ENCODE results near the gene NUP210.
A peak's percentile ranks its signal among the peaks of the same experiment; 100 is the strongest.

Gene NUP210

GRCh38 chr3:13335059-13335458, 85.1 kb downstream of the NUP210 start:
- DNase-seq (ENCODE audit: extremely low spot score) = no peak
- TF ChIP-seq CTCF (IDR thresholded peaks at IDR 0.05; ENCODE audit: control extremely low read depth, extremely low read depth, low read depth, missing control alignments) = no peak
- POLR2A ChIA-PET = no interaction called here
- CTCF ChIA-PET = no interaction called here

GRCh38 chr3:13333236-13333897, 86.8 kb downstream of the NUP210 start:
- TF ChIP-seq CTCF (IDR thresholded peaks at IDR 0.05; ENCODE audit: control extremely low read depth, extremely low read depth, low read depth, missing control alignments) = no peak
- ChIA-PET CTCF (interaction anchor here (1.2 to 2.4 kb wide), 4 partner anchors 12 to 119 kb away, joined by 4 to 7 read pairs (median 4); no protein-coding TSS in a partner anchor), POLR2A (no interaction called here)
- no peak for DNase-seq (ENCODE audit: extremely low spot score)

GRCh38 chr3:13332740-13333139, 87.4 kb downstream of the NUP210 start:
- POLR2A ChIA-PET = no interaction called here
- no peak for TF ChIP-seq CTCF (IDR thresholded peaks at IDR 0.05; ENCODE audit: control extremely low read depth, extremely low read depth, low read depth, missing control alignments)
- DNase-seq (ENCODE audit: extremely low spot score) = no peak
- CTCF ChIA-PET = interaction anchor here (0.7 to 2.4 kb wide), 5 partner anchors 9 to 119 kb away, joined by 3 to 7 read pairs (median 4); no protein-coding TSS in a partner anchor

- peak; percentile 82 for DNase-seq (ENCODE audit: extremely low spot score)
- ChIA-PET CTCF (interaction anchor here (0.7 to 2.4 kb wide), 7 partner anchors 8 to 316 kb away, joined by 3 to 7 read pairs (median 3); no protein-coding TSS in a partner anchor), POLR2A (no interaction called here)
- TF ChIP-seq CTCF (IDR thresholded peaks at IDR 0.05; ENCODE audit: control extremely low read depth, extremely low read depth, low read depth, missing control alignments) = no peak
These were observed 88.0 kb downstream of the NUP210 start for GRCh38 chr3:13332158-13332557.

- CTCF ChIA-PET = interaction anchor here (1.3 to 2.3 kb wide), 2 partner anchors 8 to 123 kb away, joined by 6 to 9 read pairs; no protein-coding TSS in a partner anchor
- no peak for DNase-seq (ENCODE audit: extremely low spot score)
These were observed 90.4 kb downstream of the NUP210 start for GRCh38 chr3:13329746-13330145.

GRCh38 chr3:13325892-13326443, 94.2 kb downstream of the NUP210 start:
- ChIA-PET POLR2A (no interaction called here), CTCF (interaction anchor here (1.1 to 2.0 kb wide), 3 partner anchors 10 to 28 kb away, joined by 3 to 6 read pairs (median 4); no protein-coding TSS in a partner anchor)
- DNase-seq (ENCODE audit: extremely low spot score) = no peak
- TF ChIP-seq CTCF (IDR thresholded peaks at IDR 0.05; ENCODE audit: control extremely low read depth, extremely low read depth, low read depth, missing control alignments) = no peak

More at GRCh38 chr3:13329746-13330145, 90.4 kb downstream of the NUP210 start:
- no peak for TF ChIP-seq CTCF (IDR thresholded peaks at IDR 0.05; ENCODE audit: control extremely low read depth, extremely low read depth, low read depth, missing control alignments)
- POLR2A ChIA-PET = interaction anchor here (0.5 kb wide), 1 partner anchor 308 kb away, joined by 5 read pairs; no protein-coding TSS in a partner anchor

Measured in GM10248 (cell line).